ENCODE data around the gene CBY1. TPM values are rescaled to one million over a fixed set of nuclear protein-coding genes. Genes with fewer than 3 reads are reported as not detected.

The CBY1 gene
- total and polyA plus RNA-seq, 9 of the 15 experiments (the other 6 are each of a cell fraction or from before 2014, with no cell fraction given) = 5.7 to 19.7 (median 10.8) TPM

GRCh38 chr22:38681582-38682335, 25.3 kb downstream of the CBY1 start, which contains the start of gene TOMM22 (continued):
- peak; percentile 23 for TF ChIP-seq PRDM10 (IDR thresholded peaks at IDR 0.05; ENCODE audit: partially characterized antibody)
- peak; percentile 69 for TF ChIP-seq TOE1 (IDR thresholded peaks at IDR 0.05; ENCODE audit: borderline replicate concordance)
- no peak for TF ChIP-seq TOE1 (CRISPR knock-in tag; IDR thresholded peaks at IDR 0.05; ENCODE audit: borderline replicate concordance, low read depth)
- TF ChIP-seq DLX4 (CRISPR knock-in tag; IDR thresholded peaks at IDR 0.05) = no peak
- TF ChIP-seq ZFP36 (IDR thresholded peaks at IDR 0.05; ENCODE audit: low read depth, low read length, partially characterized antibody) = no peak
- TF ChIP-seq ZNF551 (CRISPR knock-in tag; IDR thresholded peaks at IDR 0.05) = no peak
- TF ChIP-seq THAP7 (CRISPR knock-in tag; IDR thresholded peaks at IDR 0.05) = peak; percentile 85
- TF ChIP-seq TEAD2 (tag; IDR thresholded peaks at IDR 0.05) = no peak
- TF ChIP-seq SIN3B (IDR thresholded peaks at IDR 0.05; ENCODE audit: low read depth) = peak; percentile 100
- TF ChIP-seq ILK (tag; IDR thresholded peaks at IDR 0.05; ENCODE audit: borderline replicate concordance, low read depth) = no peak
- no peak for TF ChIP-seq ZNF407 (IDR thresholded peaks at IDR 0.05; ENCODE audit: low read depth)
- TF ChIP-seq ARID1B (IDR thresholded peaks at IDR 0.05) = 0 out of 2 replicates have a peak, but pooled peaks have one; percentile 36
- no peak for TF ChIP-seq BRD4 (IDR thresholded peaks at IDR 0.05)
